ENCODE measurements around the gene TOM1L2. TPM values are rescaled to one million over a fixed set of nuclear protein-coding genes. Genes with fewer than 3 reads are reported as not detected.

The TOM1L2 gene
- polyA plus RNA-seq, 1 experiment = 25.5 TPM

DNA sequence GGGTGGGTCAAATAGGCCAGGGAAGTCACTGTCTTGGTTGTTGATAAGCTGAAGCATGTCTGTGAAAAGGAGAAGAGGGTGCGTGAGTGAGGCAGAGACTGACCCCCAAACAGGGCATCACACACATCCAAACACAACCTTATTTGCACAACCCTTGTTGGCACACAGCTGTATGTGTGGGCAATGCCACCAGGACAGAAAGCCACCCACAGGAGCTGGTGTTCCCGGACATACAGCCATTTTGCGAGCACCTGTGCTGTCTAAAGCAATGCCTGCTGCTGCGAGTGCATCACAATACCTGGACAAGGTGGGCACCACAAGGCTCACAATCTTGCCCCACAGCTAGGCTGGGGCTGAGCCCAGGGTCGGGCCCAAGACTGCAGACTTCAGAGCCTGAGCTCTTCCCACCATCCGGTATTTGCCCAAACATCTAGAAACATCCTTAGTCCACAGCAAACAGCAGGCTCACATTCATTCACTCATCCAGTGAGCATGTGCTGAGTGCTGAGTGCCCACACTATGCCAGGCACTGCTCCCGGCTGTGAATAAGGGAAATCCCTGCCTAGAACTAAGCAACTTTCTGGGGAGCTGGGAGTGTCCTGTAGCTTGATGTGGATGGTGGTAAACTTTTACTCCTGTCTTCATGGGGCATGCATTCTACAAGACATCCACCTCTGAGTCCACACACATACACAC, 151.6 kb downstream of the TOM1L2 start:
- DNase-seq (ENCODE audit: low read depth, low spot score) = no peak
- Histone ChIP-seq H3K4me3 (ENCODE audit: low read depth, low read length) (no peak overlapping the region), H3K27ac (ENCODE audit: low read depth, low read length) (no peak overlapping the region), H3K27me3 (ENCODE audit: control insufficient read depth, insufficient read depth, low read length) (no peaks in the 10 kb centered on the region), H3K9me3 (ENCODE audit: control insufficient read depth, insufficient read depth, low read length) (no peaks in the 10 kb centered on the region)
- ChIA-PET CTCF (interaction anchor here (0.5 to 2.6 kb wide), 3 partner anchors 9 to 140 kb away, joined by 3 to 20 read pairs (median 3); no protein-coding TSS in a partner anchor), POLR2A (interaction anchor here (0.6 to 2.2 kb wide), 2 partner anchors 13 to 16 kb away, joined by 3 to 9 read pairs; partner anchors contain the start of gene SREBF1)
- TF ChIP-seq, protein P1, sequence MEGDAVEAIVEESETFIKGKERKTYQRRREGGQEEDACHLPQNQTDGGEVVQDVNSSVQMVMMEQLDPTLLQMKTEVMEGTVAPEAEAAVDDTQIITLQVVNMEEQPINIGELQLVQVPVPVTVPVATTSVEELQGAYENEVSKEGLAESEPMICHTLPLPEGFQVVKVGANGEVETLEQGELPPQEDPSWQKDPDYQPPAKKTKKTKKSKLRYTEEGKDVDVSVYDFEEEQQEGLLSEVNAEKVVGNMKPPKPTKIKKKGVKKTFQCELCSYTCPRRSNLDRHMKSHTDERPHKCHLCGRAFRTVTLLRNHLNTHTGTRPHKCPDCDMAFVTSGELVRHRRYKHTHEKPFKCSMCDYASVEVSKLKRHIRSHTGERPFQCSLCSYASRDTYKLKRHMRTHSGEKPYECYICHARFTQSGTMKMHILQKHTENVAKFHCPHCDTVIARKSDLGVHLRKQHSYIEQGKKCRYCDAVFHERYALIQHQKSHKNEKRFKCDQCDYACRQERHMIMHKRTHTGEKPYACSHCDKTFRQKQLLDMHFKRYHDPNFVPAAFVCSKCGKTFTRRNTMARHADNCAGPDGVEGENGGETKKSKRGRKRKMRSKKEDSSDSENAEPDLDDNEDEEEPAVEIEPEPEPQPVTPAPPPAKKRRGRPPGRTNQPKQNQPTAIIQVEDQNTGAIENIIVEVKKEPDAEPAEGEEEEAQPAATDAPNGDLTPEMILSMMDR (IDR thresholded peaks at IDR 0.05; ENCODE audit: low read depth, low read length) = no peak

DNA sequence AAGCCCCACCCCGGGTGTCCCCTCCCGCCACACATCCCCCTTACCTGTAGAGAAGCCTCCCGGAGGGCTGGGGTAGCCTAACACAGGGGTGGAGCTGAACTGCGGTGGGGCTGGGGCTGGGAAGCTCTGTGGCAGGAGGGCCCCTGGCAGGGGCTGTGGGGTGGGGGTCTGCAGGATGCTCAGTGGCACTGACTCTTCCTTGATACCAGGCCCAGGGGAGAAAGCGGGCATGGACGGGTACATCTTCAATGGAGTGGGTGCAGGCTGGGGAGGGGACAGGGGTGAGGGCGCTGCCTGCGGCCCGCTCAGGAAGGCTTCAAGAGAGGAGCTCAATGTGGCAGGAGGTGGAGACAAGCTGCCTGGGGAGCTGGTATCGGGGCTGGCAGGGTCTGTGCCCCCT, 152.2 kb downstream of the TOM1L2 start:
- Histone ChIP-seq H3K4me3 (ENCODE audit: low read depth, low read length) (no peak overlapping the region), H3K27ac (ENCODE audit: low read depth, low read length) (no peak overlapping the region), H3K9me3 (ENCODE audit: control insufficient read depth, insufficient read depth, low read length) (no peaks in the 10 kb centered on the region), H3K27me3 (ENCODE audit: control insufficient read depth, insufficient read depth, low read length) (no peaks in the 10 kb centered on the region)
- ChIA-PET POLR2A (interaction anchor here (0.6 to 2.2 kb wide), 2 partner anchors 12 to 16 kb away, joined by 3 to 9 read pairs; partner anchors contain the start of gene SREBF1), CTCF (interaction anchor here (0.6 to 2.6 kb wide), 2 partner anchors 8 to 139 kb away, joined by 3 to 20 read pairs; no protein-coding TSS in a partner anchor)
- DNase-seq (ENCODE audit: low read depth, low spot score) = no peak
- TF ChIP-seq, protein P1 (IDR thresholded peaks at IDR 0.05; ENCODE audit: low read depth, low read length) = no peak

DNA sequence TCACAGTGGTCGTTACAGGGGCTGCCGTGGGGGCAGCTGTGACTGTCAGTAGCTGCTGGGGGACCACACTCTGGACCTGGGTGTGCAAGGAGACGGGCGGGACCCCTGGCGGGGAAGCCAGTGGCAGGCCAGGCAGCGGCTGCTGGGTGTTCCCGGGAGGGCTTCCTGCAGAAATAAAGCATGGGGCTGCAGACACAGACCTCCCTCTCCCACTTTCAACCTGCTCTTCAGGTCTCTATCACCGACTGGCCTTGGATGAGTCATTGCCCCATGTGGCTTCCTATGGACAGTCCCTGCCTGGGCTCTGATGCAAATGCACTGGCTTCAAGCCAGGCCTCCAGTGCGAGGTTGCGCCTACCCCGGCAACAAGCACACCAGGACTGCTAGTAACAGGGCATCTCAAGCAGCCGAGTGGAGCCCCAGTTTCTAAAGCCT, 152.6 kb downstream of the TOM1L2 start:
- ChIA-PET POLR2A (no interaction called here), CTCF (interaction anchor here (2.6 kb wide), 1 partner anchor 8 kb away, joined by 20 read pairs; no protein-coding TSS in a partner anchor)
- Histone ChIP-seq H3K9me3 (ENCODE audit: control insufficient read depth, insufficient read depth, low read length) (no peaks in the 10 kb centered on the region), H3K27ac (ENCODE audit: low read depth, low read length) (no peak overlapping the region), H3K4me3 (ENCODE audit: low read depth, low read length) (no peak overlapping the region), H3K27me3 (ENCODE audit: control insufficient read depth, insufficient read depth, low read length) (no peaks in the 10 kb centered on the region)
- DNase-seq (ENCODE audit: low read depth, low spot score) = peak; percentile 47
- TF ChIP-seq, protein P1 (IDR thresholded peaks at IDR 0.05; ENCODE audit: low read depth, low read length) = no peak

DNA sequence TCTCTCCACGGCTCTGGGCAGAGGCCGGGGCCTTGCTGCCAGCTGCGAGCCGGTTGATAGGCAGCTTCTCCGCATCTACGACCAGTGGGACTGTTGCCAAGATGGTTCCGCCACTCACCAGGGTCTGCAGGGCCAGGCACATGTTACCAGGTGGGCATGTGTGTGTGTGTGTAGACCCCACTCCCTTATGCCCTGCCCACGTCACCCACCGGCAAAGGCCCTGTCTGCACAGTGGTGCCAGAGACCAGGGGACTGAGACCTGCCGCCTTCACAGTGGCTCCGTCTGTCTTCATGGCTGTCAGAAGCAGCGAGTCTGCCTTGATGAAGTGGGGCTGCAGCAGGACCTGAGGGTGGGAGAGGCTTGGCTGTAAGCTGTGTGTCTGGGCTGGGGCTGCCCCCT, 153.1 kb downstream of the TOM1L2 start:
- Histone ChIP-seq H3K27me3 (ENCODE audit: control insufficient read depth, insufficient read depth, low read length) (no peaks in the 10 kb centered on the region), H3K4me3 (ENCODE audit: low read depth, low read length) (no peak overlapping the region), H3K27ac (ENCODE audit: low read depth, low read length) (no peak overlapping the region), H3K9me3 (ENCODE audit: control insufficient read depth, insufficient read depth, low read length) (no peaks in the 10 kb centered on the region)
- TF ChIP-seq, protein P1 (IDR thresholded peaks at IDR 0.05; ENCODE audit: low read depth, low read length) = no peak
- DNase-seq (ENCODE audit: low read depth, low spot score) = no peak
- CTCF ChIA-PET = no interaction called here
- POLR2A ChIA-PET = no interaction called here

DNA sequence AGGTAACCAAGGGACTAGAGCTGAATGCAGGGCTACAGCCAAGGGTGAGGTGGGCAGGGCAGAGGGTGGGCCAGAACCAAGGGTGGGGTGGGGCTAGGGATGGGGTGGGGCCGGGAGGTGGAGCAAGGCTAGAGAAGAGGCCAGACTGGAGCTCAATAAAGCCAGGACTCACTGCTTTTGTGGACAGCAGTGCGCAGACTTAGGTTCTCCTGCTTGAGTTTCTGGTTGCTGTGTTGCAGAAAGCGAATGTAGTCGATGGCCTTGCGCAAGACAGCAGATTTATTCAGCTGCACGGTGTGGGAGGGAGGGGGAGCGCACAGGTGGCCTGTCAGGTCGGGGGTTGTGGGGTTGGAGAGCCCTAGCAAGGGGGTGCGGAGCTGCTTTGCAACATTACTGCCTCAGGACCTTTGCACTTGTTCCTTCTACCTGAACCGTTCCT, 154.1 kb downstream of the TOM1L2 start:
- POLR2A ChIA-PET = no interaction called here
- DNase-seq (ENCODE audit: low read depth, low spot score) = no peak

More for the DNA sequence above, 154.1 kb downstream of the TOM1L2 start:
- Histone ChIP-seq H3K9me3 (ENCODE audit: control insufficient read depth, insufficient read depth, low read length) (no peaks in the 10 kb centered on the region), H3K4me3 (ENCODE audit: low read depth, low read length) (no peak overlapping the region), H3K27me3 (ENCODE audit: control insufficient read depth, insufficient read depth, low read length) (no peaks in the 10 kb centered on the region), H3K27ac (ENCODE audit: low read depth, low read length) (no peak overlapping the region)
- TF ChIP-seq, protein P1 (IDR thresholded peaks at IDR 0.05; ENCODE audit: low read depth, low read length) = no peak
- CTCF ChIA-PET = interaction anchor here (0.6 kb wide), 1 partner anchor 43 kb away, joined by 3 read pairs; no protein-coding TSS in a partner anchor

All from AG04450 (cell line).